K562 (cell line): ENCODE measurements around the gene HAGHL. TPM values are rescaled to one million over a fixed set of nuclear protein-coding genes. Genes with fewer than 3 reads are reported as not detected.

ENCODE experiments used
- ATAC-seq: fragments of 200-7000 bp; cut with Tn5 transposase; 3 replicates; pipeline ENCODE4 v1.9.1; 2020; ENCODE audit warnings: moderate library complexity
- BruUV-seq: library from RNA; stranded (reverse); fragments of 400-500 nt; replicated peaks from 2 replicates; lab custom pipeline; 2021; lab: Mats Ljungman, UMichigan
- CTCF ChIA-PET: fragments of 300-600 bp; formaldehyde crosslinking; extraction: SDS; loops from one replicate; lab custom pipeline; 2021; ENCODE audit warnings: low intra/inter-chr PET ratio; lab: Yijun Ruan, JAX
- POLR2A ChIA-PET: fragments of 300-600, 350-650 bp; sonication (Branson Sonifier 250); formaldehyde crosslinking; extraction: SDS; loops from one replicate; lab custom pipeline; 2021; ENCODE audit warnings: antibody characterized with exemption, inconsistent platforms; lab: Yijun Ruan, JAX
- DNase-seq, 4 experiments: peaks; one replicate each; pipeline versions ENCODE4 v3.0.0 to v3.0.0-alpha.2; 2011 to 2018; ENCODE audit warnings: low spot score in 3 of 4, mixed read lengths in 3 of 4; ENCODE audit errors: extremely low read depth in 1 of 4
- FAIRE-seq: peaks from 2 replicates; lab custom pipeline; 2011; peaks lifted over from hg19 to GRCh38; lab: Jason Lieb, UNC
- H2AFZ ChIP-seq: 2 replicates; pipeline ENCODE4 v1.6.0; 2011; ENCODE audit warnings: low read depth, low read length, control low read depth, inconsistent platforms
- H3K27ac ChIP-seq: fragments of 200-600 bp; 3 replicates; pipeline ENCODE4 v1.8.0; 2011; ENCODE audit warnings: low read depth, mild to moderate bottlenecking, control low read depth, inconsistent platforms, low read length, moderate library complexity, mixed read lengths; ENCODE audit errors: extremely low read depth
- H3K27me3 ChIP-seq, 2 experiments: fragments of 300-600 bp in 1 of 2; 2 replicates in 1 of 2; 3 replicates in 1 of 2; pipeline versions ENCODE4 v1.6.0 to v1.8.0; 2011; ENCODE audit warnings: inconsistent platforms in 2 of 2, low read length in 2 of 2, mild to moderate bottlenecking in 1 of 2, mixed read lengths in 1 of 2, moderate library complexity in 1 of 2; ENCODE audit not compliant: control insufficient read depth in 2 of 2, insufficient read depth in 2 of 2
- H3K36me3 ChIP-seq: fragments of 300-600 bp; 3 replicates; pipeline ENCODE4 v1.8.0; 2011; ENCODE audit warnings: mild to moderate bottlenecking, low read length, inconsistent platforms; ENCODE audit not compliant: control insufficient read depth, insufficient read depth
- H3K4me1 ChIP-seq, 2 experiments: fragments of 200-600 bp in 1 of 2; replicated peaks in 1 of 2; 2 replicates in 1 of 2; 3 replicates in 1 of 2; pipeline versions ENCODE4 v1.5.1 to v1.8.0; 2011; ENCODE audit warnings: inconsistent platforms in 2 of 2, low read length in 2 of 2, mild to moderate bottlenecking in 1 of 2, mixed read lengths in 1 of 2, moderate library complexity in 1 of 2; ENCODE audit not compliant: control insufficient read depth in 2 of 2, insufficient read depth in 2 of 2
- H3K4me2 ChIP-seq: 2 replicates; pipeline ENCODE4 v1.6.1; 2011; ENCODE audit warnings: low read length, control low read depth, inconsistent platforms, mixed read lengths; ENCODE audit not compliant: insufficient read depth
- H3K4me3 ChIP-seq: fragments of 200-600 bp; sonication (generic), shearing (Covaris generic); 2 replicates; pipeline ENCODE4 v1.5.1; 2016; ENCODE audit warnings: control low read depth, inconsistent platforms
- H3K79me2 ChIP-seq: fragments of 200-600 bp; 3 replicates; pipeline ENCODE4 v1.8.0; 2011; ENCODE audit warnings: low read length, inconsistent platforms; ENCODE audit not compliant: control insufficient read depth, insufficient read depth
- H3K9ac ChIP-seq, 2 experiments: 2 replicates each; pipeline versions ENCODE4 v1.6.0 to v1.6.1; 2011; ENCODE audit warnings: low read depth in 2 of 2, low read length in 2 of 2, control low read depth in 1 of 2, inconsistent platforms in 1 of 2, mild to moderate bottlenecking in 1 of 2, mixed read lengths in 1 of 2; ENCODE audit not compliant: insufficient read depth in 1 of 2
- H3K9me1 ChIP-seq: one replicate; pipeline ENCODE4 v1.6.0; 2011; ENCODE audit warnings: inconsistent platforms, mild to moderate bottlenecking, low read length, moderate library complexity; ENCODE audit not compliant: control insufficient read depth, insufficient read depth
- H3K9me3 ChIP-seq: replicated peaks from 2 replicates; pipeline ENCODE4 v1.5.1; 2011; ENCODE audit warnings: low read depth, low read length, inconsistent platforms; ENCODE audit not compliant: control insufficient read depth, insufficient read depth
- H4K20me1 ChIP-seq: replicated peaks from 2 replicates; pipeline ENCODE4 v1.6.1; 2011; ENCODE audit warnings: low read length, inconsistent platforms, mixed read lengths; ENCODE audit not compliant: control insufficient read depth, insufficient read depth
- ARID3B ChIP-seq: fragments of 250-450 bp; sonication (Bioruptor Pico); IDR thresholded peaks from 2 replicates; pipeline ENCODE4 v1.4.0; 2020; ENCODE audit warnings: borderline replicate concordance
- CREBBP ChIP-seq: IDR thresholded peaks from one replicate; pipeline ENCODE4 v1.6.1; 2012; ENCODE audit warnings: low read depth, mild to moderate bottlenecking, control low read depth, inconsistent platforms, low read length
- FOXK1 ChIP-seq: sonication (generic); formaldehyde crosslinking; IDR thresholded peaks from 2 replicates; pipeline ENCODE4 v1.8.0; 2022; ENCODE audit warnings: missing genetic modification reagents, mild to moderate bottlenecking, borderline replicate concordance
- HDAC1 ChIP-seq, 2 experiments: fragments of 450-650 bp; IDR thresholded peaks; 2 replicates each; pipeline ENCODE4 v1.6.1; 2016 to 2017; ENCODE audit warnings: inconsistent platforms in 1 of 2, mild to moderate bottlenecking in 1 of 2, moderate library complexity in 1 of 2
- HIVEP1 ChIP-seq: fragments of 250-450 bp; sonication (Bioruptor Pico); IDR thresholded peaks from 2 replicates; pipeline ENCODE4 v1.4.0; 2020; ENCODE audit warnings: mild to moderate bottlenecking
- KLF13 ChIP-seq: fragments of 450-650 bp; IDR thresholded peaks from 2 replicates; pipeline ENCODE4 v1.6.1; 2016; ENCODE audit warnings: missing genetic modification characterization, low read depth, mild to moderate bottlenecking, missing compliant biosample characterization, moderate library complexity, borderline replicate concordance
- MAZ ChIP-seq, 2 experiments: fragments of 450-650 bp in 1 of 2; sonication (generic) in 1 of 2; formaldehyde crosslinking; IDR thresholded peaks in 1 of 2; conservative IDR thresholded peaks in 1 of 2; 2 replicates each; pipeline versions ENCODE4 v1.4.0 to v1.5.0; 2020; ENCODE audit warnings: mild to moderate bottlenecking in 1 of 2, missing genetic modification reagents in 1 of 2
- SIN3A ChIP-seq, 2 experiments: fragments of 150-350 bp in 1 of 2; IDR thresholded peaks; 2 replicates each; pipeline ENCODE4 v1.6.1; 2011 to 2016; ENCODE audit warnings: borderline replicate concordance in 2 of 2, low read depth in 2 of 2, low read length in 2 of 2, mild to moderate bottlenecking in 2 of 2, moderate library complexity in 2 of 2; ENCODE audit not compliant: control insufficient read depth in 1 of 2
- UBTF ChIP-seq, 2 experiments: IDR thresholded peaks; 2 replicates each; pipeline ENCODE4 v1.6.1; 2012; ENCODE audit warnings: improper control_type of control experiment in 2 of 2, low read depth in 2 of 2, low read length in 2 of 2, borderline replicate concordance in 1 of 2
- ZBTB33 ChIP-seq: sonication (generic); formaldehyde crosslinking; IDR thresholded peaks from 2 replicates; pipeline ENCODE4 v1.8.1; 2023; ENCODE audit warnings: mild to moderate bottlenecking, missing genetic modification reagents
- WGBS: fragments of 100-300 bp; shearing (Covaris generic); methylation state at CpG from one replicate; pipeline ENCODE4 v1.1.6; 2016; ENCODE audit warnings: low coverage, mixed read lengths; ENCODE audit not compliant: insufficient coverage; ENCODE audit errors: missing lambda C conversion rate; 5-methylcytosine and 5-hydroxymethylcytosine counted together
- in situ Hi-C: fragments of 300-500 bp; cut with MboI; formaldehyde crosslinking; loops from 4 replicates; pipeline ENCODE4 v1.15.0; 2018; ENCODE audit warnings: inconsistent platforms, mixed read lengths
- intact Hi-C: fragments of 100-400 bp; cut with micrococcal nuclease; formaldehyde crosslinking; loops from 2 replicates; pipeline ENCODE4 v1.14.2; 2022
- polyA plus RNA-seq, 8 experiments: library from polyadenylated mRNA; depleted of rRNA in 4 of 8; stranded (reverse) in 5 of 8; unstranded in 3 of 8; fragments of >200 nt; fragmentation: Nextera tagmentation in 2 of 8; fragmentation: Illumina TruSeq in 1 of 8; extraction: Ambion mirVana in 2 of 8; extraction: Trizol in 1 of 8; gene quantifications; 2 replicates each; pipeline versions ENCODE4 v1.2.1 to v1.2.3, GENCODE V29; 2011 to 2014; ENCODE audit warnings: inconsistent platforms in 1 of 8, missing spikeins in 1 of 8
- total RNA-seq, 7 experiments: library from RNA; depleted of rRNA in 6 of 7; stranded (reverse); fragments of >200 nt in 6 of 7; fragmentation: Illumina TruSeq in 2 of 7; extraction: Trizol in 2 of 7; gene quantifications; 2 replicates each; pipeline versions ENCODE4 v1.2.1 to v1.2.3, GENCODE V29; 2011 to 2021; ENCODE audit warnings: low replicate concordance in 1 of 7

HAGHL gene
- total and polyA plus RNA-seq, 9 of the 15 experiments (the other 6 are each of a cell fraction or from before 2014, with no cell fraction given): 0.31 to 83.4 (median 20.7) TPM

GRCh38 chr16:721765-722540 lies 5.0 kb upstream of the HAGHL start:
- in situ Hi-C loops: no loop called here
- BruUV-seq: TSS peak; percentile 75
- H3K9ac ChIP-seq: peak overlapping the region; percentile 96 to 99
- 0 out of 4 replicates have a peak, but pooled peaks of 1 of the 2 experiments have one; percentile 12 for TF ChIP-seq SIN3A (IDR thresholded peaks at IDR 0.05; ENCODE audit: borderline replicate concordance in 2 of 2, control insufficient read depth in 1 of 2, low read depth in 2 of 2, low read length in 2 of 2)
- peak; percentile 42; the same call in 1 of the 2 replicates for TF ChIP-seq KLF13
- TF ChIP-seq FOXK1 (CRISPR knock-in tag): 0 out of 2 replicates have a peak, but pooled peaks have one; percentile 25
- 0 out of 2 replicates have a peak, but pooled peaks have one; percentile 25 for TF ChIP-seq ZBTB33 (CRISPR knock-in tag)
- no peak for TF ChIP-seq MAZ (CRISPR knock-in tag; conservative IDR thresholded peaks at IDR 0.05 in 1 of 2, IDR thresholded peaks at IDR 0.05 in 1 of 2)
- no peak for TF ChIP-seq CREBBP
- 0 out of 4 replicates have a peak, but pooled peaks of 1 of the 2 experiments have one; percentile 71 for TF ChIP-seq UBTF (IDR thresholded peaks at IDR 0.05; ENCODE audit: borderline replicate concordance in 1 of 2, low read depth in 2 of 2, low read length in 2 of 2)
- TF ChIP-seq HDAC1 (IDR thresholded peaks at IDR 0.05): peak in 1 of 2 experiments; percentile 61; a peak in 1 of 4 replicates
- TF ChIP-seq ARID3B (CRISPR knock-in tag): no peak
- 0 out of 2 replicates have a peak, but pooled peaks have one; percentile 64 for TF ChIP-seq HIVEP1

More at GRCh38 chr16:721765-722540, 5.0 kb upstream of the HAGHL start:
- DNase-seq (peak; percentile 43 to 61 (median 50)), FAIRE-seq (peak; percentile 69), ATAC-seq (peak; percentile 3)
- 3% methylated on average over 46 of the region's 51 CpGs for WGBS
- Histone ChIP-seq H3K27me3 (no peaks in the 10 kb centered on the region), H3K4me2 (peak overlapping the region; percentile 90), H3K27ac (peak overlapping the region; percentile 97), H4K20me1 (no peaks in the 10 kb centered on the region; the same call in 1 of the 2 replicates), H3K79me2 (peaks cover 42% of the 10 kb centered on the region), H3K4me3 (peak overlapping the region; percentile 100), H3K9me1 (peaks cover 3% of the 10 kb centered on the region), H3K4me1 (peaks cover 10 to 98% of the 10 kb centered on the region in 2 experiments; a peak in 4 of 5 replicates), H3K9me3 (no peaks in the 10 kb centered on the region), H3K36me3 (peaks cover 29% of the 10 kb centered on the region; the same call in 2 of the 3 replicates), H2AFZ (peak overlapping the region; percentile 99)
- intact Hi-C loops: no loop called here
- ChIA-PET CTCF (no interaction called here), POLR2A (interaction anchor here (0.6 to 4.5 kb wide), 12 partner anchors 8 to 369 kb away, joined by 3 to 25 read pairs (median 3); partner anchors contain the start of gene CIAO3)
